HG03558 (cell line): ENCODE measurements around the gene PTGDS.
A peak's percentile ranks its signal among the peaks of the same experiment; 100 is the strongest.
"Not testable (repeated sequence)": the region's sequence is repeated elsewhere in the genome, so short reads cannot be mapped to it uniquely, and the experiment has no call there.

Experiments
- ATAC-seq: cut with Tn5 transposase; IDR thresholded peaks from one replicate; pipeline ENCODE4 v1.9.1; 2021; ENCODE audit warnings: moderate number of reproducible peaks; ENCODE audit not compliant: unreplicated experiment; ENCODE audit errors: extremely low read depth

PTGDS gene

DNA sequence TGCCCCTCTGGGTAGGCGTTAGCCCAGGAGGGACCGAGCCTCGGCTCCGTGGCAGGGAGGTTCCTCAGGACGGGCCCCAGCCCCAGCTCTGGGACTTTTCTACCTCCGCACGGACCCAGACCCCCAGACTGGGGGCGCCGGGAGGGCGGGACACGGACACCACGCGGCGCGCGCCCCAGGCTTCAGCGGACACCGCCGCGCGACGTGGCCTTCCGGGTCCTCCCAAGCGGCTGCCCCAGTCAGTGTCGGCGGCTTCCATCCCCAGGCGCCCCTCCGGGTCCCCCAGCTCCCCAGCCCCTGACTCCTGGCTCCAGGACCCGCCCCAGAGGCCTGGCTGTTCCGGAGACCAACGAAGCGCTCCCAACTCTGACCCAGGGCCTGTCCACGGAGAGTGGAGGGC is 8.5 kb downstream of the PTGDS start:
- ATAC-seq: no peak

DNA sequence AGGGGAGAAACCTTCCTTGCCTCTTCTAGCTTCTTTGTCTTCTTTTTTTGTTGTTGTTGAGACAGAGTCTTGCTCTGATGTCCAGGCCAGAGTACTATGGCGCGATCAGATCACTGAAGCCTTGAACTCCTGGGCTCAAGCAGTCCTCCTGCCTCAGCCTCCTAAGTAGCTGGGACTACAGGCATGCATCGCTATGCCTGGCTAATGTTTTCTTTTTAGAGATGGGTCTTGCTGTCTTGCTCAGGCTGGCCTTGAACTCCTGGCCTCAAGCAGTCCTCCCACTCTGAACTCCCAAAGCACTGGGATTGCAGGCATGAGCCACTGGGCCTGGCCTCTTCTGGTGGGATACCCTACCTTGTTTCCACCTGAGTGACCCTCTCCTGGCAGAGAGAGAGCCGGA is 11.6 kb downstream of the PTGDS start:
- no peak for ATAC-seq

GRCh38 chr9:136990242-136990911 is 13.1 kb downstream of the PTGDS start:
- no peak for ATAC-seq

DNA sequence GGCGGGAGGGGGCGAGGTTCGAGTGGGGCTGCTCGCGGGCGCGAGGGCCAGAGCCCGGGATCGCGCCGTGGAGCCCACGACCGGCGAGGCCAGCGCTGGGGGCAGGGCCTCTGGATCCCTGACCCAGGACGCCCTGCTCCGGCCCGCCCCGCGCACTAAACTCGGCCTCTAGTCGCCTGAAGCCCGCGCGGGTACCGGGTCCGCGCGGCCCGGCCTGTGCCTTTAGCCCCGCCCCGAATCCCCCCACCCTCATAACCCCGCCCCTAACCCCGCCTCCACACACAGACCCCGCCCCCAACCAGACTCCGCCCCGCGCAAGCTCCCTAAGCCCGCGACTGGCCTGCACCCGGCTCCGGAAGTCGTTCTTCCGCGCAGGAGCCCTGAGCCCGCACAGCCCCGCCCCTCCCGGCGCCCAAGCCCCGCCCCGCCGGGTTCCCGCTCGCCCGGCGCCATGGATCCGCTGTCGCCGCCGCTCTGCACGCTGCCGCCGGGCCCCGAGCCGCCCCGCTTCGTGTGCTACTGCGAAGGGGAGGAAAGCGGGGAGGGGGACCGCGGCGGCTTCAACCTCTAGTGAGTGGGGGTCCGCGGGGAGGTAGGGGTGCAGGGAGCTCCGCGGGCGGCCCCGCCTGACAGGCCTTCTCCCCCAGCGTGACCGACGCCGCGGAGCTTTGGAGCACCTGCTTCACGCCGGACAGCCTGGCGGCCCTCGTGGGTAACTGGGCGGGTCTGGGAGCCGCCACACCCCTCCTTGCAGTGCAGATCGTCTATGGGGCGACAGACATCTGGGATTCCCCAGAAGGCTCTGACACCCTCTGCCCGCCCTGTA is 14.9 kb downstream of the PTGDS start, which contains the start of gene PAXX:
PAXX (plus strand) TSS at position 430 of the 826 bp plus-strand sequence; CDS start at position 452, 22 bp downstream.
- peak; percentile 61 for ATAC-seq

DNA sequence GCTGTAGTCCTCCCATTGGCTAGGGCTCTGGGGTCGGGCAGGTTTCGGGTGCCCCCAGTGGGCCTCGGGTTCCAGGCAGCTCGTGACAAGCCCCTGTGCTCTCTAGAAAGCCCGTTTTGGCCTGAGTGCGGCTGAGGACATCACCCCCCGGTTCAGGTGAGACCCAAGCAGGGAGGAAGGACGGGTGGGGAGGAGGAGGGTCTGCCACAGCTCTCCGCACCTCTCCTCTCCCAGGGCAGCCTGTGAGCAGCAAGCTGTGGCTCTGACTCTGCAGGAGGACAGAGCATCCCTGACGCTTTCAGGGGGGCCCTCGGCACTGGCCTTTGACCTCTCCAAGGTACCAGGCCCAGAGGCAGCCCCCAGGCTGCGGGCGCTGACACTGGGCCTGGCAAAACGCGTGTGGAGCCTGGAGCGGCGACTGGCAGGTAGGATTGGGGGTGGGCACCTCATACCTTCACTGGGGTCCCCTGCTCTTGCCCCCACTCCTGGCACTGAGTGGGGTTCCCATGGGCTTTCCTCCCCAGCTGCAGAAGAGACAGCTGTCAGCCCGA is 15.6 kb downstream of the PTGDS start:
- ATAC-seq: no peak

- no peak for ATAC-seq
Measured at GRCh38 chr9:136994180-136994887, 17.0 kb downstream of the PTGDS start.

DNA sequence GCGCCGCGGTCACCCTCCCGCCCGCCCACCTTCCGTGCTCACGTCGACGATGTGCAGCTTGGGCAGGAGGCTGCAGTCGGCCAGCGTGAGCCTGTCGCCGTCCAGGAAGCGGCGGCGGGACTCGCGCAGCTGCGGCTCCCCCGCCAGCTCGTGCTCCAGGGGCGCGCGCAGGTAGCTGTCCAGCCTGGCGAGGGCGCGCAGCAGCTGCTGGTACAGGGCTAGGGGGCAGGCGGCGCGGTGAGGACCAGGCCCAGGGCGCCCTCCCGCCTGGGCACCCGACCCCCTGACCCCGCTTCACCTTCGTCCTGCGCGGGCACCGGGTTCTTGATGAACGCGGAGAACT is 17.6 kb downstream of the PTGDS start:
- ATAC-seq: no peak

DNA sequence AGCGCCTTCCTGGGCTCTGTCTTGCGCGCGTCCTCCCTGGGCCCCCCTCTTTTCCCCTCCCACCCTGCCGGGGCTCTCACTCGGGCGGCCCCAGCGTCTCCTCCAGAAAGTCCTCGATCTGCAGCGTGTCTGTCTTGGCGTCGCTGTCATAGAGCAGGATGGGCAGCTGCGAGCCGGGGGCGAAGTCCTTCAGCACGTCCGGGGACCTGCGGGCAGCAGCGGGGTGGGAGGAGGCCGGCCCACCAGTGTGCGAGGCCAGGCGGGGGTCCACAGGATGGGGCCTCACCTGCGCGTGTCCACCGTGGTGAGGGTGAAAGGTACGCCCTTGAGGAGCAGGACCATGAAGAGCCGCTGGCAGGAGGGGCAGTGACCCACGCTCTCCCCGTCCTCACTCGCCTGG is 18.1 kb downstream of the PTGDS start:
- no peak for ATAC-seq

DNA sequence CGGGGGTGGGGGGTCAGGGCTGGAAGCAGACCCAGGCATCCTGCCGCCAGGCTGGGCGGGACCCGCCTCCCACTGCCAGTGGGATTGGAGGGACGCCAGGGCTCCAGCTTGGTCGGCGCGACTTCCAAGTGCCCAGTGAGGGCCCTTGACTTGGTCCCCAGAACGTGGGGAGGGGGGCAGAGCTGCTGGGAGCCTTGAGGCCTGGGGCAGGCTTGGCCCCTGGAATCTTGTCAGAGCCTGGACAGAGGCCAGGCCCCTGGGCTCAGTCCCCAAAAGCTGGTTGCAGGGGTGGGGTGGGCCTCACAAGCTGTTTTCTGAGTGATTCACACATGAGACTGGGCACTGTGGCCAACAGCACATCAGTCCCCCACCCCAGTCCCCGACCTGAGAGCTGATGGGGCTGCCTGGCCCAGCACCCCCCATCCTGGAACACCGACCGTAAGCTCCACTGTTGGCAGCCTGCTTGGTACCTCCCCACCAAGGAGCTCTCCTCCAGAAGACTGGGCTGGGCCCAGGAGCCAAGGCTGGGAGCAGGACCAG is 18.5 kb downstream of the PTGDS start:
- ATAC-seq: no peak

DNA sequence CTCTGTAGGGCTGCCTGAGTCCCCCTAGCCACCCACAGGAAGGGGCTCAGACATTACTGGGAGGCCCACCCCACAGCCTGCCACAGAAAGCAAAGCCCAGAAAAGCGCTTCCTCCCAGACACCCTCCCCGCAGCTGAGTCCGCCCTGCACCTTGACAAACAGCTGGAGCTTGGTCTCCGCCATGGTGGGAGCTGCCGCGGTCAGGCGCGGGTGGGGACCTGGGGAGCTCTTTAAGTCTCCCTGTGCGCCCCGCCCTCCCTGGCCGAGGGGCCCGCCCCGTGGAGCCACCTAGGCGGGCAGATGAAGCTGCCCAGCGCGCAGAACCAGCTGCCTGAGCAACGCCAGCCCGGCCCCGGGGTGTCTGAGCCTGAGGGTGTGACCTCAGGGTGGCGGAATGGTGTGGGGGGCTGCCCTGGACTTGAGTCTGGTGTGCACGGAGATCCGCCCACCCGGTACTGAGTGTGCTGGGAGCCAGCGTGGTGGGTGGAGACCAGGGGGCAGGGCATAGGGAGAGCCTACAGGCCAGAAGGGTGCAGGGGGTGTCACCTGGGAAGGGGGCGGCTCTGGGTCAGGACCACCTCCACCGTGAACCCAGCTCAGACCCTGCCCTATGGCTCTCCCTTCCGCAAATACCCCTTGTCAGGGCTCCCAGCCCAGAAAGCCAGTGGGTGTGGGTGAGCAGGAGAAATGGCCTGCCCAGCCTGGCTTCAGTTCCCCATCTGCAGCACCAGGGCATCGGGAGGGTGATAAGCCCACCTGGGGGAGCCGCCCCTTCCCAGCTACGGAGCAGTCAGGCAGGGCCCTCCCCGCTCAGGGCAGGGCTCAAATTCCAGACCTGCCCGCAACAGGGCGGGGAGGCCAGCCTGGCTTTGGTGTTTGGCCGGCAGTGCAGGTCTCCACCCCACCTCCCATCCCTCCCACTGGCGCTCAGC is 19.3 kb downstream of the PTGDS start, which contains the start of gene CLIC3:
CLIC3 (minus strand) TSS at position 208 of the 932 bp plus-strand sequence; CDS start at position 183, 25 bp downstream.
- no peak for ATAC-seq

- ATAC-seq: no peak
Measured at GRCh38 chr9:136997371-136997770, 20.1 kb downstream of the PTGDS start.

GRCh38 chr9:136997830-136998234 is 20.5 kb downstream of the PTGDS start:
- no peak for ATAC-seq

GRCh38 chr9:137000177-137000930 is 23.1 kb downstream of the PTGDS start:
- ATAC-seq: no peak

DNA sequence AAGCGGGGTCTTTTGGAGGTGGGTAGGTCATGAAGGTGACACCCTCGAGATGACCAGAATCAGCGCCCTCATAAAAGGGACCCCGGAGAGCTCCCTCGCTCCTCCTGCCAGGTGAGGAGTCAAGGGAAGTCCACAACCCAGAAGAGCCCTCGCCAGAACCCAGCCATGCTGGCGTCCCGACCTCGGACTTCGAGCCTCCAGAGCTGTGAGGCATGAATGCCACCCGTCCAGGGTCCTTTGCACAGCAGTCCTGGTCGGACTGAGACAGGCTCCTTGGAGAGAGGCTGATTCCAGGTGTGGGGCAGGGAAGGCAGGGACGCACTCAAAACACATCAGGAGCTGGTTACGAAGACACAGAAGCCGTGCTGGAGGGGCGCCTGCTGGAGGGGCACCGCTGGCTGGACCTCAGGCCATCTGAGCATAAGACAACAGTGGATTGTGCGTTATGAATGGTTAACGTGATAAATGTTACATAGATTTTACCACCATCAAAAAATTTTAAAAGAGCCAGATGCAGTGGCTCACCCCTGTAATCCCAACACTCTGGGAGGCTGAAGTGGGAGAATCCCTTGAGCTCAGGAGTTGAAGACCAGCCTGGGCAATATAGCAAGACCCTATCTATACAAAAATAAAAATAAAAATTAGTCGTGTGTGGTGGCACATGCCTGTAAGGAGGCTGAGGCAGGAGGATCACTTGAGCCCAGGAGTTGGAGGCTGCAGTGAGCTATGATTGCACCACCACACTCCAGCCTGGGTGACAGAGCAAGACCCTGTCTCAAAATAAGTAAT is 24.7 kb downstream of the PTGDS start:
- ATAC-seq: no peak

DNA sequence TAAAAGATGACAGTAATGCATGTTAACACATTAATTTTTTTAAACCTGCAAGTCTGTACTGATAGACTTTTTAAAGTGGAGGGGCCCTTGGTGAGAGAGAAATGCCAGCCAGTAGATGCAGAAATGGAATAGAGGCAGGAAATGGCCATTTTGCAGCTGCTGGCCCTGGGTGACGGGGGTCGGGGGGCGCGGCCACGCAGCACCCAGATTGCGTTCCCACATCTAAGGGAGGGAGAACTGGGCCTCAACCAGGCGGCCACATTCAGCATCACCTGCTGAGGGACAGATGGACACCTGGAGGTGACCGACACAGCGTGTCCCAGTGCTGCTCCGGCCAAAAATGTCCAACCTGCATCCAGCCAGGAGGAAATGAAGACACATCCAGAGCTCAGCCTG is 25.3 kb downstream of the PTGDS start:
- no peak for ATAC-seq

DNA sequence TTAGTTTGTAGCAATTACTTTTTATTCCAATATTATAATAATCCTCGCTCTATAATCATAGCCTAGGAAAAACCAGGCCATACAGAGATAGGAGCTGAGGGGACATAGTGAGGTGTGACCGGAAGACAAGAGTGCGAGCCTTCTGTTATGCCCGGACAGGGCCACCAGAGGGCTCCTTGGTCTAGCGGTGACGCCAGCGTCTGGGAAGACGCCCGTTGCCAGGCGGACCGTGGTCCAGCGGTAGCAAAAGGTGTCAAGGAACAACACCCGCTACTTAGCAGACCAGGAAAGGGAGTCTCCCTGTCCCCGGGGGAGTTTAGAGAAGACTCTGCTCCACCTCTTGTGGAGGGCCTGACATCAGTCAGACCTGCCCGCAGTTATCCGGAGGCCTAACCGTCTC is 27.0 kb downstream of the PTGDS start:
- ATAC-seq: not testable (repeated sequence)

DNA sequence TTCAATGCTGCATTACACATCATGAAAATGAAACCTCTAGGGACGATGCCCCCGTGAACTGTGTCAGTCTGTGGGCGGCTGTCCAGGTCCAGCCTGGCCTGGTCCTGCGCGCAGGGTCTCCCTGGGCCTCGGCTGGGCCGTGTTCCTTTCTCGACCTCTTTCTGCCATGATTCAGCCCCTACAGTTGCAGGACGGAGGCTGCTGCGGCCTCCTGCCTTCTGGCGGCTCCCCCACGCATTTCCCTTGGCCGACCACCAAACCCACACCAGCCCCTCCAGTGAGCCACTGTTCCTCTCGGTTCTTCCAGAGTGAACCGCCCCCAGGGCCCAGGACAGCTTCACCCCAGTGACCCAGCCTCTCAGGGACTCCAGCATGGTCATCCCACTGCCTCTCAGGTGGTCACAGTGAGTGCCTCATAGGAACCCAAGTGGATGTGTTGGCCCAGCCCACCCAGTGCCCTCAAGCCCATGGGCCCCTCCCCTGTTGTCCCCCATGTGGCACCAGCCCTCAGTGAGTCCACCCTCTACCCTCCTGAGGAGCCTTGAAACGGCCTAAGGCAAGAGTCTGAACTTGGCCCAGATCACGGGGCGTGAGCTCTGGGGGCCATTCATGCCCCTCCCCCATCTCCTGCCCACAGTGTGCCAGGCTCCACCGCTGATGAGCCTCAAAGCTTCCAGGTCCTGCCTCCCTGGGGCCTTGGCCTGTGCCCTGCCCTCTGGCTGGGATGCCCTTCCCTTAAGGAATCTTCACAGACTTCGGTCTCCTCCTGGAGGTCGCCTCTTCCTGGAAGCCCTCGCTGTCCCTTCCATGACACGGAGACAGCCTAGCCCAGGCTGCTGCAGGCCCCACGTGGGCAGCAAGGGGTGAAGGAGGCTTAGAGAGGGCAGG is 29.1 kb downstream of the PTGDS start:
- no peak for ATAC-seq
